NCI-H1436 treated with DMSO at 0.1 percent for 48 hours (cell line): ENCODE results near the gene APOBEC4.
"Not testable (repeated sequence)": the region's sequence is repeated elsewhere in the genome, so short reads cannot be mapped to it uniquely, and the experiment has no call there.

Experiments
- DNase-seq: peaks from one replicate; lab custom pipeline; 2025; lab: John Stamatoyannopoulos, UW

The APOBEC4 gene, protein sequence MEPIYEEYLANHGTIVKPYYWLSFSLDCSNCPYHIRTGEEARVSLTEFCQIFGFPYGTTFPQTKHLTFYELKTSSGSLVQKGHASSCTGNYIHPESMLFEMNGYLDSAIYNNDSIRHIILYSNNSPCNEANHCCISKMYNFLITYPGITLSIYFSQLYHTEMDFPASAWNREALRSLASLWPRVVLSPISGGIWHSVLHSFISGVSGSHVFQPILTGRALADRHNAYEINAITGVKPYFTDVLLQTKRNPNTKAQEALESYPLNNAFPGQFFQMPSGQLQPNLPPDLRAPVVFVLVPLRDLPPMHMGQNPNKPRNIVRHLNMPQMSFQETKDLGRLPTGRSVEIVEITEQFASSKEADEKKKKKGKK

DNA sequence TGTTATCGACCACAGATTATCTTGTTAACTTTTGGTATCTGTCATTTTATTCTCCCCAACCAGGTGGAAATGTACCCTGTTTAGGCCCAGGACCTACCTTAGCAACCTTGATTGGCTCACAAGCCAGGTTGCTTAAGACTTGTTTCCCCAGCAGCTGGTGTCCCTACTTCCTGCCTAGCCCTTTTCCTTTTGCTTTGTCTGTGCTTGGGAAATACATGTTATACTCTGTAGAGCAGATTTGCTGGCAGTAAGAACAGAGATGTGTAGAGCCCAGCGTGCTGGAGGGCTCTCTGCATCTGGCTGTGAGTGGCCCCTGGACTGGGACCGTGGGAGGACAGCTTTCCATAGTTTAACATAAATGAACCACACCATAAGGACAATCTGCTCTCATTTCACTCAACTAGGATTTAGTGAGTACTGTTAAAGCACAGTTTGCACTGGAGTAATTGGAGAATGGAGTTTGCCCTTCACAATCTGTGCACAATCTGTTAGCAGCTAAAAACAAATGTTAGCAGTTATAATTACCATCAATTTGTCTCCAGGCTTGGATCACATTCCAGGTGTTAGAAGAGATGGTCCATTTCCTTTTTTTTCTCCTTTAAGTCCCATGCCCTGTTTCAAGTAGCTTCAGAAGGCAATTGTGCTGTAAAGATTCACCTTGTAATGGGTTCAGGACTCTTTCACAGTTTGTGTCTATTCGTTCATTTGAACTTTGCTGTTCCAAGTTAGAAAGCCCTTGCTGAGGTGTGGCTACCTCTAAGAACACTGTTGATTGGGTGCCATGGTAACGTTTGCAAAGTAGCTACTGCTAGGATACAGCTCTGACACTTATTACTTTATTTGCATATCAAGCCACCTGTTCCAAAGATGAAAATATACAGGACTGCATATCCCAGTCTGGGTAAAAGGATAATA lies at the start of gene APOBEC4:
Gene APOBEC4 (minus strand): TSS at position 770 of the 915 bp plus-strand sequence. CDS start 4,535 bp downstream, outside the sequence.
- DNase-seq, result no peak

DNA sequence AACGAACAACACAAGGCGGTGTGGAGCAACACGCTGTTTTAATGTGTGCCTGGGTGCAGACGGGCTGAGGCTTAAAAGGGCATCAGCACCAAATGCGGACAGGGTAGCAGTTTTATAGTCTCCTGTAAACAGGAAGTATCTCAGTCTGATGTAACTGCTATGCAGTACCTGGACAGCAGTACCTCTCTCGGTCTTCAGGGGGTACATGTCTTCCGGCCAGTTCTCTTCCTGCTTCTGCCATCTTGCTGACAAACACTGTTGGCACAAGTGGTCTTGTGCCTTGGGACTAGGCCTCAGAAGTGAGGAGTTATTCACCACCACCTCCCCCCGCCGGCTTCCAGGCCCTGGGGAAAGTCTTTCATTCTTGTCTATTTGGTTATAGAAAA lies 49.7 kb upstream of the APOBEC4 start:
- no peak for DNase-seq

DNA sequence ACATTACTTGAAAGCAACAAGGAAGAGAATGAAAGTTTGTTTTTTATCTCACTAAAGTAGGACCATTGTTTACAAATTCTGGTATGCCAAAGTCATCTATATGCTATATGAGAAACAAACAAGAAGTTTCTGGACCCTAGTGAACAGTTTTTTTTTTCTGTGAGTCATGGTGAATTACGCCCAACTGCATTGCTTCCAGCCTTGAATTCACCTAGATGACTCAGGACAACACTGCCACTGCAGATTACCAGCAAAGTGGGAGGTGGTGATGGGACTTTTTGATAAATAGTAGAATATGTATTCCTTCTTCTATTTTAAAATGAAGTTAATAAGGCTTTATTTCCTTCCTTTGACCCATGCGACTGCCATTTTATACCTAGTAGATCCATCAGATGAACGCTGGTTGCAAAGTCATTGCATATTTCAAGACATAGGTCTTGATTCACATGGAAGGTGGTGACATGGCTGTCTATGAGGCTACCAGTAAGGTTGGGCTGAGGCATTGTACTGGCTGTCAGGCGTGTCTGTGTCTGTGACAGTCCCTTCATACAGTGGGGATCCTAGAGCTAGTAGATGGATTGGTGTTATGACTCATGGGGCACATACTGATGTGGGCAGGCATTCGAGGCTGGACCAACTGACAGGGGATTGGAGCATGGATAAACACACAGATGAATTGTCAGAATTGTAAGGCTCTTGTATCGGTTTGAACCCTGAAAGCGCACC lies 49.1 kb upstream of the APOBEC4 start:
- DNase-seq, result no peak

DNA sequence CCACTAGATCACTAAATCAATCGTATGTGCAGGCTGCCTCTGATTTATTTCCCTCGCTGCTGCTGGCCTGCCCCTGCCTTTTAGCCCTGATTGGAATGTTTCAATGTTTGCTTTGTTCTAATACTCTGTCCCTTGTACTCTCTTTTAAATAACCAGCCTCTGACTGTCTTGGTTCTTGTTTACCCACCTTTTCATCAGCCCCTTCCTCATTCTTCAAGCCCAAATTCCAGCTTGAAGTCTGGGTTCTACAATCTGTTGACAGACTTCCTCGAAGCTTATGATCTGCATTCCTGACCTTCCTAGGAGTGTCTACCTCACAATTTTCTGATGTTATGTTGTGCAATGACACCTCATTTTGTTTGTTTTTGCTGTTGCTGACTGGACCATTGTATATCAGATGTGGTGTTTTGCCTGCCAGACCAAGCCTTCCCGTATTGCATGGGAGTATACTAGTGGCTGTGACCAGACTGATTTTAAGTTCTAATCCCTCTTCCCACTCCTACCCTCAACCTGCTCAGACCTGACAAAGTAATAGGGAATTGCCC lies 46.6 kb upstream of the APOBEC4 start:
- DNase-seq, result no peak

DNA sequence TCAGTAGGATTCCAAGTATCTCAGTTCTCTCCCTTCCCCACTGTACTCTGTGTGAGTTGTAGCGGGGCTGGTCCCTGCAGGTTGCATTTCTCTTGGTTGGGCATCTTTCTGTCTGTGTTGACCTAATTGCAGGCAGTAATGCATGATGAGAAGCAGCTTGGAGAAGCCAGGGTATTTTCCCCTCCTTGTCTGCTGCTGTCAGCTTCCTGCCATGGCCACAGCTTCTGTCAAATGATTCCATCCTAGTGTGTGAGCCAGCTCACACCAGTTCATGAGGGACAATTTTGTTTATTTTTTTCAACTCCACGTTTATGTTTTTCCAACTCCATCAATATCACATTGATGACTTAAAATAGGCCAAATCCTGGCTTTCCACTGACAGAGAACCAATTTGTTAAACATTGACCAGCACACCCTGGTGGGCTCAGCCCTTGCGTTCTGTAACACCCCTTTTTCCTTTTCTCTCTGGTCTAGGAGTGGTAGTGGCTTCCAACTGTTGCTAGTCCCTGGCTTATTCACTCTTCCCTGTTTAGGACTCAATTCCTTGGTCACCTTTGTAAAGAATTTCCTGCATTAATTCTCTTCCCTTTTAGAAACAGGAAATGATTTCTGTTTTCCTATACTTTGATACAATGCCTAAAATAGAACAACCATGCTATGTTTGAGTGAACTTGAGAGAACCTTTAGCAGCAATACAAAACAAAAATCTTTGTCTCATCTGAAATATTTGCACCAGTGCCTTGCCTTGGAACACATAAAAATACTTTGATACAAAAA lies 44.9 kb upstream of the APOBEC4 start:
- no peak for DNase-seq

DNA sequence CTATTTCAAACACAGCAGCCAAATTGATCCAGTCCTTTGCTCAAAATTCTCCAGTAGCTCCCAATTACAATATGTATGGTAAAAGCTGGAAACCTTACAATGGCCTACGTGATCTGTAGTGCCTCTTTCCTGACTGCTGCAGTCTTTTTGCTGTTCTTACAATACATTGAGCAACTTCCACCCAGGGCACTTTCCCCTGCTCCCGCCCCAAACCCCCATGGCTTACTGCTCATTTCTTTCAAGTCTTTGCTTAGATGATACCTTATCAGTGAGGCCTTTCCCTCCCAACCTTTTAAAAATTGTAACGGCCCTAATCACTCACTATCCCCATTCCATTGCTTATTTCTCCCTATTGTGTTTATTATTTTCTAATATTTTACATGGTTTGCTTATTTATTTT lies 43.9 kb upstream of the APOBEC4 start:
- no peak for DNase-seq

DNA sequence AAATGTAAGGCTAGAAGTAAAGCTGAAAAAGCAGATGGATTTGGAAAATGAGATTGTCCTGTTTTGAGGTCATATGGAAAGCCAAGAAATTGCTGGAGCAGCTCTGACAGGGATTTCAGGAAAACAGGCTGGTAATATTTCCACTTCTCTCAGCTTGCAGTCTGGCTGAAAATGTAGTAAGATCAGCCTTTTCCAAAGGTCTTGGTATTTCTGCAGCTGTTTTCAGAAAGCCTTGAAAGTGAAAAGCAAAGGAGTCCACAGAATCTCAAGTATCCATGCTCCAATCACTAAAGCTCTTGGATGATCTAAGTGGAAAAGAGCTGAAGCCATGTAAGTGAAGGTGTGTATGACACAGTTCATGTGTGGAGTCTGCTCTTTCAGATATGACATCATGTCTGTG lies 41.6 kb upstream of the APOBEC4 start:
- DNase-seq, result no peak

DNA sequence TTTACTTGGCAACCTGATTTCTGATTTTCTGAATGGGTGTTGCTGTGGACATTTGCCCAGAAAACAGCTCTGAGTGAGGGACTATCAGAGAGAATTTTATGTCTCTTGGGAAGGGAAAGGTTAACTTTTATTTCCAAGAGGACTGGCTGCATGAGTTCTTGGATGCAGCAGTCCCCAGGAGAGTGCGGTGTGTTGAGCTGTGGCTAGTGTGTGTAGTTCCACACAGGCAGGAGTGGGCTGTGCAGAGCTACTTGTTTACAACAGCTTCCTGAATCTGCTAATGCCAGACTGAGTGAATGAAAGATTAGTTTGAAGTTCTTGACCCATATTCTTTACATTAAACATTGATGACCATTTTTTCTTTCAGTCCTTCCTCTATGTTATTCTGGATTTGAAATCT lies 41.0 kb upstream of the APOBEC4 start:
- DNase-seq, result no peak

DNA sequence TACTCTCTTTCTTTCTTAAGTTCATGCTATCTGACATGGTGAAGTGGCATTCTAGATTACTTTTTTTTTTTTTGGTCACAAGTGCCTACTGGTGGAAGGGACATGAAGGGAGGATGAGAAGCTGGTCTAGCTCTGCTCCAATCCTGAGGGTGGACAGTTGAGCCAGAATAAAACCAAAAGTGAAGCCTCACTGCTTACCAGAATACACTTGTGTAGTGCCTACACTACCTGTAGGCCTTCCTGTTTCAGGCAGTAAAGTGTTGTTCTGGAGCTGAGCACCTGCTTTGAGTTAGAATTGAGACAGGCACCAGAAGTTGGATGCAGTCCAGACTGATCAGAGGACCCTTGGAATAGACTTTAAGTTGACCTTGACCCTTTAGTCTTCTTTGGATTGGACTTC lies 40.4 kb upstream of the APOBEC4 start:
- DNase-seq, result no peak

DNA sequence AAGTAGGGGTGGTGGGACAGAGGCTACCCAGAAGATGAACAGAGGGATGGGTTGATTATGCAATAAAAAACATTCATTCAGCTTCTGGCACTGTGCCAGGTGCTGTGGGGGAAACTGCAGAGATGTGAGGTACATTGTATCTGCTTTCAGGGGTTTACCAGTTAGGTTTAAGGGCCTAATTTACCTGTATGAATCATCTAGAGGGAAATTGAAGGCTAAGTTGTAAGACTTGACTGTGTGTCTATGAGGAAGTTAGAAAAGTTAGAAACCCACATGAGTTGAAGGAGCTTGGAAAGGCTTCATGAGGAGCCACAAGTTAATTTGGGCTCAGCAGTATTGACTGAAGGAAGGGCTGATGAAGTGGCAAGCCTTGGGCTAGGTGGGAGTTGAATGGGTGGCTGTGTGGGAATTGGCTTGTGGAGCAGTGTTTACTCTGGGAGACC lies 36.7 kb upstream of the APOBEC4 start:
- DNase-seq, result no peak

DNA sequence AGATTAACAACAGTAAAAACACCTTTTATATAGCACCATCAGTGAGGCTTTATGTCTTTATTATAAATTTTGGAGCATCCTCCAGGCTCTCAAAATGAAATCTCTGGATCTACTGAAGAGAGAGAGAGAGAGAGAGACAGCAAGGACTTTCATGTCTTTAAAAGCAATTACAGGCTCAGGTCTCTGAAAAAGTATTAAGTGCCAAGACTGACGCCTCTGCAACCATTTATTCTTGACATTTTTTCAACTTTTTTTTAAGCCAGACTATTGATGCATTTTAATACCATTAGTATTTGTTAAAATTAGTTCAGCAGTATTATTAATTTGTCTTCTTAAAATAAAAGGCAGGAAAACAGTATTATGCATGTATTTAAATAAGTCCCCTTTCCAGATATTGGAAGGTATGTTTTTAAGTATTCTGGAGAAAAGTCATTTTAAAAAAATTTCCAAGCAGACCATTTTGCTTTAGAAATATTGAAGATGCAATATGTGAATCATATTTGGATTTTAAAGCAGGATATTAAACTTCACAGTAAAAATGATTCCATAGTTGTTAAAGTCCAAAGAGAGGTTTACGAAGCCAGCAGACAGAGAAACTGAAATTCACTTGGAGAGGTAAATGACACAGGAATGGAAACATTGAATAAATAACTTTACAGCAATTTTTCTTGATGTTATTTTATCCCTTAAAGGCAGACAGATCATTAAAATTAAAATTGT lies 35.4 kb upstream of the APOBEC4 start:
- DNase-seq, result no peak

DNA sequence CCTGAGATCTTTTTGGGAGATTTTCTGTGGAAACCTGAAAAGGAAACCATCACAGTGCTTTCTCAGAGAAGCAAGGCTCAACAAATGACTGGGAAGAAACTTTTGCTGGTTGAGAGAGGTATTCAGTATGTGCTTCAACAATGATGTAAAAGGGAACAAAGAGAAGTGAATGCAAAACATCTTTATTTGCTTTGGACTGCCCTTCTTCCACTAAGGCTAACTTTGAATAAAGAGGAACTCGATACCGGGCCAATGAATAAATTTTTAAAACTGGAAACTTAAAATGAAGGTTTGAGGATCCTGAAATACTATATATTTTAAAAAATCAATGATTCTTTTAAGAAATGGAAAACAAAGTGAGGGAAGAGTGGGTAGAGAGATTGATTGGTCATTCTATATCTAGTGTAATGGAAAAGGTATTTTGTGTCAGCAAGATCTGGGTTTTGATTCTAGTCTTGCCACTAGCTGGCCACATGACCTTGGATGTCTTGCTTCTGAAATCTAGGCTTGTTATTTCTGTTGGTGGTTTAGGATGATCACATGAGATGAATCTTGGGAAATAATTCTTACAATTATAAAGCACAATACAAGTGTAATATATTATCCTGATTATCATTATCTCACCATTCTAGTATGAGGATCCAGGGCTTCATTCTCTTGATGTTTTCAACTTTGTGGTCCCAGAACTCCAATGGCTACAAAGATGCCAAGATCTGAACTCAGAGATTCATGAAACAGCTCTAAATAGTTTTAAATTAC lies 34.6 kb upstream of the APOBEC4 start:
- DNase-seq, result no peak

DNA sequence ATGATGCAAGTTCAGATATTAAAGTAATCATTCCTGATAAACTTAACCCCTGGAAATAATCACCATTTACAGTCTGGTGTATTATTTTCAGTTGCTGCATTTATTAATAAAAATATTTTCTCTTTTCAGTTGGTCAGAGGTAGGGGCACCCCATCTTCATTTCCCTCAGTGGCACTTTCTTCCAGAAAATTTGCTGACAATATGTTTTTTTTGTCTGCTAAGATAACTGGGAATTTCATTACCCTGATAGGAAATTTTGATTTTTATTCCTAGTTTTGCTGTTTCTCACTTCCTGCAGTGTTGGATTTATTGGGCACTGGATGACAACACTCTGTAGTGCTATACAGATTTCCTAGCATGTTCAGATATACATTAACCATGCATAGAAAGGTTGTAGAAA lies 33.1 kb upstream of the APOBEC4 start:
- DNase-seq, result no peak

DNA sequence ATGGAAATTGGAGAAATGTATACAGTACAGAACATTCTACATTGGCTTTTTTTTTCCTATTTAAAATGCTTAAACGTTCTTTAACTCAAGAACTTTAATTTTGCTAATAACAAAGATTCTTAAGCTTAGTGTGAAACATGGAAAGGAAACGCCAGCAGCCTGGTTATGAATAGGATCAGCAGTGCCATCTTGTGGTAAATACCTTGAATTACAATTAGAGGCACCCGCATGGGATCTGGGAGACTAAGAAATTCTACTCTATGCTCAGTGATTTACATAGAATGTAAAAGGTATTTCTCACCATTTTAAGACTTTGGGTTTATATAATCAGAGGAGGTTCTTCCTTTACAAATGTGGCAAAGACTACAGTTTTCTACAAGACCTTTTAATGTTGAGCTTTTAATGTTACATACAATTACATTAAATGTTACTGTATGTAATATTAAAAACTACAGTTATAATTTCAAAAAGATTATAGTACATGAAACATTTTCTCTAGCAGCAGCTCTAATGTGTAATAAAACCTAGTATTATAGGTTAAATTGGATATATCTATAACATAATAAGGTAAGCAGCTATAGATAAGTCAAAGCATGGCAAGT lies 32.1 kb upstream of the APOBEC4 start:
- no peak for DNase-seq

DNA sequence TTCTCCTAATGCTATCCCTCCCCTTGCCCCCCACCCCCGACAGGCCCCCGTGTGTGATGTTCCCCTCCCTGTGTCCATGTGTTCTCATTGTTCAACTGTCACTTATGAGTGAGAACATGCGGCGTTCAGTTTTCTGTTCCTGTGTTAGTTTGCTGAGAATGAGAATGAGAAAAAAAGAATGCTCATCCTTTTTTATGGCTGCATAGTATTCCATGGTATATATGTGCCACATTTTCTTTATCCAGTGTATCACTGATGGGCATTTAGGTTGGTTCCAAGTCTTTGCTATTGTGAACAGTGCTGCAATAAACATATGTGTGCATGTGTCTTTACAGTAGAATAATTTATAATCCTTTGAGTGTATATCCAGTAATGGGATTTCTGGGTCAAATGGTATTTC lies 26.2 kb upstream of the APOBEC4 start:
- not testable (repeated sequence) for DNase-seq

DNA sequence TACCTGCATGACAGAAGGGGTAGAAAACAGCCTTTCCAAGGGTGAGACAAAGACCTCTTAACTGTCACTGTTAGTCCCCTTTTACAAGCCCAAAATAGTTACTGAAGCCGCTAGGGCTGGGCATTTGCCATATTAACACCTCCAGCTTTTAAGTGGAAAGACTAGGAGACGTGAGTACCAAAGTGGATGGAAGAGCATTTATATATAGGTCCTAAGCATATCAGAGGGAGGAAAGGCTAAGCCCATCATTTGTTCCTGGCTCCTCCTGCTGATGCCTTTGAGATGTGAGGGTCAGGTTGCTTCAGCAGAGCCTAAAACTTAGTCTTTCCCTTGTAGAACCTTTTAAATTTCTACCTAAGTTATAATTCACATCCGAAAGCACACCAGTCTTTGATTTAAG lies 25.7 kb upstream of the APOBEC4 start:
- no peak for DNase-seq

DNA sequence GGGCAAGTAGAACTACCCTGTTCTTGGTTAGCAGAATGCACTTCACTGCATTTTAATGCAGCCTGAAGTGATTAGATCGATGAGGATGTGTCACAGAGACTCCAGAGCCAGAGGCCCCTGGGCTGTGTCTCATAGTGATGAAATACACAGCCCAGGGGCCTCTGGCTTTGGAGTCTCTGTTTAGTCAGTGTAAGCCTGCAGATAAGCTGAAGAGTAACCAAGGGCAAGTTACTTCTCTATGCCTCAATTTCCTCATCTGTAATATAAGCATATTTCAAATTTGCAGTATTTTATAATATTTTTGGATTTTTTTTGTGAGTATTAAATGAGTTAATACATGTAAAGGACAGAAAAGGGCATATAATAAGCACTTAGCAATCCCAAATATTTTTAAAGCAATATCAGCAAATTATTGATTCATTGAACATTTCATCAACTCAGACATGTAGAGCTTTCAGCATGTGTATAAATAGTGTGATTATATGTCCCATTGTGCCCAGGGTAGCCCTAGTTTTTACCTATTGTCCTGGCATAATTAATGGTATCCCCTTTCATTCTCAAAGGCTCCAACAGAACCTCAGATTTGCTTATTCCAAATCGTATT lies 23.6 kb upstream of the APOBEC4 start:
- DNase-seq, result no peak

DNA sequence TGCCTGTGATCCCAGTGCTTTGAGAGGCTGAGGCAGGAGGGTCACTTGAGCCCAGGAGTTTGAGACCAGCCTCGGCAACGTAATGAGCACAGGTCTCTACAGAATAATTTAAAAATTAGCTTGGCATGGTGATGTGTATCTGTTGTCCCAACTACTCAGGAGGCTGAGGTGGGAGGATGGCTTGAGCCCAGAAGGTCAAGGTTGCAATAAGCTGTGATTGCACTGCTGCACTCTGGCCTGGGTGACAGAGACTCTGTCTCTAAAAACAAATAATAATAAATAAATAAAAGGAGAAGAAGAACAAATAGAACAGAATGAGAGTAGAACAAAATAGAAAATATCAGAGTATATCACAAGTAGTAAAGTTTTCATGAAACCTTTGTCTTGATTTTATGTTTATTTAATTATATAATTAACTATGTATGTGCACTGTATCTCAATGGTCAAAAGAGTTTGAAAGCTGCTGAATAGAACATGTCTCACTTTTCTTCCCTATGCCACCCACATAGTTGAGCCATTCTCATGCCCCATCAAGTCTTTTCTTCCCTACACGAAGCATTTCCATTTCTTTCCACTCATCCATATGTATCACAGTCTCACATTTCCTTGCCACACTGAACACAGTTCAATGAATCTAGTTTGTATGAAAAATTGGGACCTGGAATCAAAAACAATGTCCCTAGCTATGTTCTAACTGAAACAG lies 22.9 kb upstream of the APOBEC4 start:
- DNase-seq, result no peak
